AG09319 (cell line): Measurements from ENCODE around the gene THBS2.
A peak's percentile ranks its signal among the peaks of the same experiment; 100 is the strongest.
"Not testable (repeated sequence)": the region's sequence is repeated elsewhere in the genome, so short reads cannot be mapped to it uniquely, and the experiment has no call there.

Experiments
- DNase-seq: peaks from one replicate; pipeline ENCODE4 v3.0.0-alpha.2; 2010; ENCODE audit warnings: low read depth; ENCODE audit errors: extremely low read depth
- CTCF ChIP-seq: IDR thresholded peaks from 2 replicates; pipeline ENCODE4 v1.5.1; 2011; ENCODE audit warnings: low read depth, mild to moderate bottlenecking, inconsistent platforms, low read length, moderate library complexity

THBS2 gene

GRCh38 chr6:169199625-169200335, 53.9 kb downstream of the THBS2 start:
- no peak for DNase-seq
- no peak for TF ChIP-seq CTCF

- TF ChIP-seq CTCF = no peak
- no peak for DNase-seq
These were observed 54.8 kb downstream of the THBS2 start for GRCh38 chr6:169198885-169199284.

- DNase-seq = not testable (repeated sequence)
These were observed 55.7 kb downstream of the THBS2 start for GRCh38 chr6:169197929-169198328.

- not testable (repeated sequence) for DNase-seq
These were observed 57.4 kb downstream of the THBS2 start for GRCh38 chr6:169196279-169196678.

GRCh38 chr6:169194737-169195136, 58.9 kb downstream of the THBS2 start:
- TF ChIP-seq CTCF = no peak
- no peak for DNase-seq

GRCh38 chr6:169190970-169191369, 62.7 kb downstream of the THBS2 start:
- no peak for DNase-seq
- no peak for TF ChIP-seq CTCF

- DNase-seq = peak; percentile 93
- TF ChIP-seq CTCF = no peak
These were observed 63.5 kb downstream of the THBS2 start for GRCh38 chr6:169190144-169190584.

GRCh38 chr6:169189686-169190085, 64.0 kb downstream of the THBS2 start:
- no peak for DNase-seq
- no peak for TF ChIP-seq CTCF
